Activated effector memory CD4-positive, alpha-beta T cell treated with Interleukin-2 at 50 U/mL for 16 hours (primary cell): ENCODE measurements around the gene UBASH3A.

Source experiments
- DNase-seq: peaks from one replicate; pipeline ENCODE4 v3.0.0-alpha.2; 2020

Gene UBASH3A

GRCh38 chr21:42471716-42472330 is 68.1 kb downstream of the UBASH3A start:
- DNase-seq, result no peak

- DNase-seq, result no peak
These were observed 68.8 kb downstream of the UBASH3A start for GRCh38 chr21:42472521-42472920.

- no peak for DNase-seq
These were observed 69.9 kb downstream of the UBASH3A start for GRCh38 chr21:42473498-42474042.

GRCh38 chr21:42474043-42474831 is 70.5 kb downstream of the UBASH3A start:
- DNase-seq, result no peak

GRCh38 chr21:42475036-42475435 is 71.3 kb downstream of the UBASH3A start:
- DNase-seq, result no peak

GRCh38 chr21:42475526-42476387 is 72.1 kb downstream of the UBASH3A start:
- no peak for DNase-seq

- DNase-seq, result no peak
These were observed 73.0 kb downstream of the UBASH3A start for GRCh38 chr21:42476388-42477331.

- DNase-seq, result no peak
These were observed 74.8 kb downstream of the UBASH3A start for GRCh38 chr21:42478504-42478903.

GRCh38 chr21:42479582-42479981 is 75.9 kb downstream of the UBASH3A start:
- DNase-seq, result no peak

GRCh38 chr21:42480736-42481135 is 77.0 kb downstream of the UBASH3A start:
- no peak for DNase-seq

- no peak for DNase-seq
These were observed 77.5 kb downstream of the UBASH3A start for GRCh38 chr21:42481169-42481568.

GRCh38 chr21:42484966-42485365 is 81.3 kb downstream of the UBASH3A start:
- DNase-seq, result no peak

- DNase-seq, result no peak
These were observed 82.4 kb downstream of the UBASH3A start for GRCh38 chr21:42486072-42486471.

GRCh38 chr21:42486531-42486930 is 82.8 kb downstream of the UBASH3A start:
- DNase-seq, result no peak

- DNase-seq, result no peak
These were observed 85.4 kb downstream of the UBASH3A start for GRCh38 chr21:42489006-42489563.

GRCh38 chr21:42489991-42490390 is 86.3 kb downstream of the UBASH3A start:
- DNase-seq, result no peak

GRCh38 chr21:42490720-42491119 is 87.0 kb downstream of the UBASH3A start:
- no peak for DNase-seq

GRCh38 chr21:42491328-42491727 is 87.6 kb downstream of the UBASH3A start:
- DNase-seq, result no peak

GRCh38 chr21:42492201-42492600 is 88.5 kb downstream of the UBASH3A start:
- no peak for DNase-seq

- DNase-seq, result no peak
These were observed 89.7 kb downstream of the UBASH3A start for GRCh38 chr21:42493109-42494060.

GRCh38 chr21:42495027-42495426 is 91.3 kb downstream of the UBASH3A start:
- DNase-seq, result no peak
